ENCODE data around the gene PTGIS.

PTGIS gene

DNA sequence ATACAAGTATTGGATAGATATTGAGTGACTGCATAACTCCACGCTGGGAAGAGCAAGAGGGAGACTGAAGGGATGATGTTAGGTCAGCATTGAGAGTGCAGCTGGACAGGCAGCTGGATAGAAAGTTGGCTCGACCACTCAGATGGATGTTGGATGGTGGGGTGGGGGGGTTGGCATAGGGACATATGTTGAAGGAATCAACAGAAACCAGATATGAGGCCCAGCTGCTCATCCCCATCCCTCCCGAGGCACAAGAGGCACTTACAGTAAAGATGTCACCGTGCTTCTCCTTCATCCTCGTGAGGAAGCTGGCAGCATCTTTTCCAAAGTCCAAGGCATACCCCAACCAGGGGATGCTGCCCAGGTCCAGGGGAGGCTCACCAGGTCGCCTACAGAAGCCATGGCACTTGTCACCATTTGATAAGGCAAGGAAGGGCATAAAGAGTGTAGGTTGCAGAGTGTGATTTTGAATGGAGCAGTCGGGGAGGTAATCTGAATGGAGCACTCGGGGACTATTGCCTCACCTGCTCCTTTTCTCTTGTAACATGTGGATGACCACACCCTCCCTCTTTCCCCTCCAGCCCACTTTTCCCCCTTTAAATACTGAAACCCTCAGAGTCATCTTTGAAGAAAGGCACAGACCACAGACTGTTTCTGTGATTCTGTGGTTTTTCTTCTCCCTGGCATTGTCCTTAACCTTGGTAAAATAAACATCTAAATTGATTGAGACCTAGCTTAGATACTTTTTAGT, 18.0 kb downstream of the PTGIS start:
- no peak overlapping the region for H3K4me3 ChIP-seq (ENCODE audit: low read depth, low read length)
- TF ChIP-seq, protein P1, sequence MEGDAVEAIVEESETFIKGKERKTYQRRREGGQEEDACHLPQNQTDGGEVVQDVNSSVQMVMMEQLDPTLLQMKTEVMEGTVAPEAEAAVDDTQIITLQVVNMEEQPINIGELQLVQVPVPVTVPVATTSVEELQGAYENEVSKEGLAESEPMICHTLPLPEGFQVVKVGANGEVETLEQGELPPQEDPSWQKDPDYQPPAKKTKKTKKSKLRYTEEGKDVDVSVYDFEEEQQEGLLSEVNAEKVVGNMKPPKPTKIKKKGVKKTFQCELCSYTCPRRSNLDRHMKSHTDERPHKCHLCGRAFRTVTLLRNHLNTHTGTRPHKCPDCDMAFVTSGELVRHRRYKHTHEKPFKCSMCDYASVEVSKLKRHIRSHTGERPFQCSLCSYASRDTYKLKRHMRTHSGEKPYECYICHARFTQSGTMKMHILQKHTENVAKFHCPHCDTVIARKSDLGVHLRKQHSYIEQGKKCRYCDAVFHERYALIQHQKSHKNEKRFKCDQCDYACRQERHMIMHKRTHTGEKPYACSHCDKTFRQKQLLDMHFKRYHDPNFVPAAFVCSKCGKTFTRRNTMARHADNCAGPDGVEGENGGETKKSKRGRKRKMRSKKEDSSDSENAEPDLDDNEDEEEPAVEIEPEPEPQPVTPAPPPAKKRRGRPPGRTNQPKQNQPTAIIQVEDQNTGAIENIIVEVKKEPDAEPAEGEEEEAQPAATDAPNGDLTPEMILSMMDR (IDR thresholded peaks at IDR 0.05; ENCODE audit: insufficient read depth, low read depth, low read length, missing control alignments) = no peak
- no peak for DNase-seq (ENCODE audit: low read depth)

- no peak overlapping the region for H3K4me3 ChIP-seq (ENCODE audit: low read depth, low read length)
- DNase-seq (ENCODE audit: low read depth) = no peak
- TF ChIP-seq, protein P1 (IDR thresholded peaks at IDR 0.05; ENCODE audit: insufficient read depth, low read depth, low read length, missing control alignments) = no peak
Measured at GRCh38 chr20:49548371-49548947, 19.5 kb downstream of the PTGIS start.

DNA sequence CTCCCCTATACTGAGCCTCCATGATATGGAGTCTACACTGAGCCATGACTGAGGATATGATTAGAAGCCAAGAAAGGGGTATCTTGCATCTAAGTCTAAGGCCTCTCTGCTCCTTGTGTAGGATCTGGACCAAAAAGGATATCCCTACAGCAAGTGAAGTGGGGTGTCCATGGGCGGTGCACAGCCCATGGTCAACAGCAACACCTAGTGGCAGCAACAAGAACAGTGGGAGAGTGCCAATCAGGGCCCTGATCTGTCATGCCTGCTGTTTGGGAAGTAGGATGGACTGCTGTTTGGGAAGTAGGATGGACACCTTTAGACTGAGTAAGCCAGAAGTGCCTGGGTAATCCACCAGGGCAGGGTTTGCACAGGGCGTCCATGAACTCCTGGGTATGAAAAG, 22.4 kb downstream of the PTGIS start:
- TF ChIP-seq, protein P1 (IDR thresholded peaks at IDR 0.05; ENCODE audit: insufficient read depth, low read depth, low read length, missing control alignments) = peak; percentile 9
- H3K4me3 ChIP-seq (ENCODE audit: low read depth, low read length) = no peak overlapping the region
- no peak for DNase-seq (ENCODE audit: low read depth)

DNA sequence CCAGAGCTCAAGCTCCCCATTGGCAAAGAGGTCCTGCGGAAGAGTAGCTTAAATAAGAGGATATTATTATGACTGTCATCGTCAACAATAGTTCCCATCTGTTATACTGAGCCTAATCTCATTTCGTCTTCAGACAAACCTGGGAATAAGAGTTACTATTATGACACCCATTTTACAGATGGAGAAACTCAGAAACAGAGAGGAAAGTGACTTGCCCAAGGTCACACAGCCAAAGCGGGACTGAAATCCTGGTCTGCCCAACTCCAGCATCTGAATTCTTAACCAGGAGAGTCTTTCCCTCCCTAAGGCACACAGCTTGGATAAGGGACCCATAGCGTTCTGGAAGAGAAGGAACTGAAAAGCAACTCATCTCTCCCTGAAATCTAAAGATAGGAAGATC, 23.4 kb downstream of the PTGIS start:
- TF ChIP-seq, protein P1 (IDR thresholded peaks at IDR 0.05; ENCODE audit: insufficient read depth, low read depth, low read length, missing control alignments) = no peak
- DNase-seq (ENCODE audit: low read depth) = no peak
- H3K4me3 ChIP-seq (ENCODE audit: low read depth, low read length) = no peak overlapping the region

DNA sequence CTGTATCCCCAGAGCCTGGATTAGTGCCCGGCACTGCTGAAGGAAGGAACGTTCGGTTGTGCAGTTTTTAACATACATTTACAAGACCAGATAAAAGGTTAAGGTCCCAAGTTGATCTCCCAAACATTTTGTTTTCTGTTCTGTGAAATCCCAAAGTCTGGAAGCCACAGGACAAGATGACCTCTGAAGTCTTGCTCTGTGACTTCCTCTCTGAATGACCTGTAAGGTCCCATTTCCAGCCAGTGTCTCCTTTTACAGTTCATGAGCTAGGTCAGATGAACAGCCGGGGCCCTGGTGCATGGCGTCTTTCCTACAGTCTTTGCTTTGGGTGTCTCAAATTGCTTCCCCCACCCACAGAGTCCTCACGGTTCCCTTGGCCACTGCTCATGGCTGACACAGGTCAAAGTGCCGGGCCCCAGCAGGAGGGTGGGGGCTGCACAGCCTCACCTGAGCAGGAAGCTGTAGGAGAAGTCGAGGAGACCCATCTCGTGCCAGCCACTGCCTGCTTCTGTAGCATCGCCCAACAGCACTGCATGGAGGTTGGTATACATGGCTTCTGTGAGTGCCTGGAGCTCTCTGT, 24.0 kb downstream of the PTGIS start:
- TF ChIP-seq, protein P1 (IDR thresholded peaks at IDR 0.05; ENCODE audit: insufficient read depth, low read depth, low read length, missing control alignments) = no peak
- no peak for DNase-seq (ENCODE audit: low read depth)
- no peak overlapping the region for H3K4me3 ChIP-seq (ENCODE audit: low read depth, low read length)

DNA sequence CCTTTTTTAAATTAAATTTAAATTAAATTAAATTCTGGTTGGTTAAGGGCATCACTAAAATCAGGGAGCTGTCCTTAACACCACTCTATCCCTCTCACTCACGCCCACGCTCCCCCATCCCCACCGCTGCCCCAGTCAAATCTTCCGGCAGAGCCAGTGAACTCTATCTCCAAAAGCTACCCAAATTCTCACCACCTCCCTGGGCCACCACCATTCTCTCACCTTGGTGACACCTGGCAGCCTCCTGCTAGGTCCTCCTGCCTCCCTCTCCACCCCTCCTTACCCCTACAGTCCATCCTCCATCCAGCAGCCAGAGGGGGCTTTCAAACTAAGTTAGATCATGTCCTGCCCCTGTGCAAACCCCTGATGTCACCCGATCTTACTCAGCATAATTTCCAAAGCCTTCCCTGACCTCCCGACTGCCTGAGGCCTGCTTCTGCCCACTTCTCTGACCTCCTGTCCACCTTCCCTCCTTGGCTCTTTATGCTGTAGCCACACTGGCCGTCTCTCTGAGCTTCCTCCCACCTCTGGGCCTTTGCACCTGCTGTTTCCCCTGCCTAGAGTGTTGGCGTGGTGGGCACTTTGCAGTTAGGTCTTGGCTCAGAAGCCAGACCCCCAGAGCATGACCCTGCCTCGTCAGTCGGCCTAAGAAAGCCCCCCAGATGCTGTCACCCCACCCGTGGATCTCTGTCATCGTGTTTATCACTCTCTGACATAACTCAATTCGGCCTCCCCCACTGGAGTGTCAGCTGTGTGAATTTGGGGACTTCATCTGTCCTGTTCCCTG, 24.7 kb downstream of the PTGIS start:
- TF ChIP-seq, protein P1 (IDR thresholded peaks at IDR 0.05; ENCODE audit: insufficient read depth, low read depth, low read length, missing control alignments) = no peak
- no peak overlapping the region for H3K4me3 ChIP-seq (ENCODE audit: low read depth, low read length)
- DNase-seq (ENCODE audit: low read depth) = no peak

All from GM12865 (cell line).